CD14-positive monocyte (primary cell): Measurements from ENCODE around the gene AKAP6. TPM values are rescaled to one million over a fixed set of nuclear protein-coding genes. Genes with fewer than 3 reads are reported as not detected.

Experiments used
- DNase-seq, 3 donors: peaks; one replicate each; pipeline ENCODE4 v3.0.0-alpha.2; 2011 to 2022
- H2AFZ ChIP-seq: 2 replicates; pipeline ENCODE4 v1.6.0; 2012; ENCODE audit warnings: mild to moderate bottlenecking, low read depth, low read length, inconsistent platforms; ENCODE audit not compliant: insufficient read depth, poor library complexity, severe bottlenecking
- H3K27ac ChIP-seq, 2 donors: 1 replicate in 1 of 2; 2 replicates in 1 of 2; pipeline ENCODE4 v1.5.1; 2012 to 2013; ENCODE audit warnings: low read length in 2 of 2, control low read depth in 1 of 2, inconsistent platforms in 1 of 2, low read depth in 1 of 2, mild to moderate bottlenecking in 1 of 2
- H3K27me3 ChIP-seq, 2 donors: one replicate each; pipeline versions ENCODE4 v1.6.0 to v1.6.1; 2011 to 2013; ENCODE audit warnings: low read length in 2 of 2; ENCODE audit not compliant: control insufficient read depth in 2 of 2, insufficient read depth in 2 of 2
- H3K36me3 ChIP-seq, 2 donors: replicated peaks in 1 of 2; 1 replicate in 1 of 2; 2 replicates in 1 of 2; pipeline versions ENCODE4 v1.5.1 to v1.6.1; 2012 to 2013; ENCODE audit warnings: low read length in 2 of 2, control low read depth in 1 of 2, inconsistent platforms in 1 of 2, mild to moderate bottlenecking in 1 of 2; ENCODE audit not compliant: insufficient read depth in 2 of 2, control insufficient read depth in 1 of 2
- H3K4me1 ChIP-seq, 2 donors: 1 replicate in 1 of 2; 2 replicates in 1 of 2; pipeline versions ENCODE4 v1.5.1 to v1.6.1; 2012 to 2013; ENCODE audit warnings: low read length in 2 of 2, control low read depth in 1 of 2, inconsistent platforms in 1 of 2, mild to moderate bottlenecking in 1 of 2, moderate library complexity in 1 of 2; ENCODE audit not compliant: insufficient read depth in 2 of 2, control insufficient read depth in 1 of 2
- H3K4me2 ChIP-seq: replicated peaks from 2 replicates; pipeline ENCODE3; 2012; ENCODE audit warnings: low read length, moderate library complexity, mild to moderate bottlenecking; ENCODE audit not compliant: poor library complexity, severe bottlenecking; ENCODE audit errors: extremely low read depth
- H3K4me3 ChIP-seq, 3 experiments: fragments of 200-600 bp in 1 of 3; sonication (generic) in 1 of 3; replicated peaks in 1 of 3; 1 replicate in 2 of 3; 2 replicates in 1 of 3; pipeline ENCODE4 v1.5.1; 2011 to 2013; ENCODE audit warnings: low read length in 3 of 3, mild to moderate bottlenecking in 3 of 3, control low read depth in 2 of 3, low read depth in 2 of 3, inconsistent platforms in 1 of 3, moderate library complexity in 1 of 3
- H3K79me2 ChIP-seq: 2 replicates; pipeline ENCODE4 v1.6.0; 2012; ENCODE audit warnings: mild to moderate bottlenecking, control low read depth, inconsistent platforms, low read length, moderate library complexity; ENCODE audit not compliant: insufficient read depth
- H3K9ac ChIP-seq: 2 replicates; pipeline ENCODE4 v1.6.0; 2017; ENCODE audit warnings: low read length, mild to moderate bottlenecking; ENCODE audit not compliant: insufficient read depth, poor library complexity, severe bottlenecking
- H3K9me3 ChIP-seq, 2 donors: replicated peaks in 1 of 2; 1 replicate in 1 of 2; 2 replicates in 1 of 2; pipeline versions ENCODE4 v1.5.1 to v1.6.1; 2012 to 2013; ENCODE audit warnings: low read length in 2 of 2, control low read depth in 1 of 2; ENCODE audit not compliant: control insufficient read depth in 1 of 2, insufficient read depth in 1 of 2
- H4K20me1 ChIP-seq: 2 replicates; pipeline ENCODE4 v1.6.0; 2012; ENCODE audit warnings: mild to moderate bottlenecking, low read length, control low read depth, moderate library complexity; ENCODE audit not compliant: insufficient read depth
- H3K27ac Mint-ChIP-seq, 7 donors: one replicate each; pipeline ENCODE4 v1.8.0; 2020; ENCODE audit warnings: mild to moderate bottlenecking in 7 of 7, mixed read lengths in 7 of 7, moderate library complexity in 6 of 7, inconsistent platforms in 2 of 7
- H3K27me3 Mint-ChIP-seq, 3 donors: one replicate each; pipeline ENCODE4 v1.8.0; 2021 to 2022; ENCODE audit warnings: low read depth in 3 of 3, mild to moderate bottlenecking in 3 of 3, mixed read lengths in 3 of 3, moderate library complexity in 3 of 3, inconsistent platforms in 1 of 3
- H3K36me3 Mint-ChIP-seq, 2 donors: one replicate each; pipeline ENCODE4 v1.8.0; 2020; ENCODE audit warnings: mixed read lengths in 2 of 2, inconsistent platforms in 1 of 2, mild to moderate bottlenecking in 1 of 2
- H3K4me1 Mint-ChIP-seq: one replicate; pipeline ENCODE4 v1.8.0; 2020; ENCODE audit warnings: mild to moderate bottlenecking, mixed read lengths
- H3K4me3 Mint-ChIP-seq, 2 donors: one replicate each; pipeline ENCODE4 v1.8.0; 2020; ENCODE audit warnings: mild to moderate bottlenecking in 2 of 2, mixed read lengths in 2 of 2, moderate library complexity in 1 of 2
- H3K9me3 Mint-ChIP-seq, 7 donors: one replicate each; pipeline ENCODE4 v1.8.0; 2020 to 2022; ENCODE audit warnings: mixed read lengths in 7 of 7, mild to moderate bottlenecking in 6 of 7, moderate library complexity in 6 of 7, inconsistent platforms in 2 of 7
- WGBS: methylation state at CpG from one replicate; pipeline ENCODE4 v1.1.5; 2013; ENCODE audit warnings: missing lambda C conversion rate; ENCODE audit not compliant: insufficient coverage; 5-methylcytosine and 5-hydroxymethylcytosine counted together
- intact Hi-C, 2 donors: fragments of 100-400 bp; cut with micrococcal nuclease; formaldehyde crosslinking; loops; one replicate each; pipeline versions ENCODE4 v1.15.0 to v1.15.1; 2023
- polyA plus RNA-seq, 3 donors: library from polyadenylated mRNA; depleted of rRNA in 1 of 3; unstranded in 2 of 3; stranded (reverse) in 1 of 3; fragments of 300-500 nt in 2 of 3; fragments of >200 nt in 1 of 3; fragmentation: Illumina TruSeq in 2 of 3; gene quantifications; 1 replicate in 2 of 3; 2 replicates in 1 of 3; pipeline ENCODE4 v1.2.3, GENCODE V29; 2012 to 2021
- TF ChIP-seq, protein P1 (sequence below): fragments of 200-600 bp; IDR thresholded peaks from one replicate; pipeline ENCODE4 v1.8.0; 2022; ENCODE audit warnings: antibody characterized with exemption, mild to moderate bottlenecking

The AKAP6 gene
- polyA plus RNA-seq, 3 donors, result not detected

DNA sequence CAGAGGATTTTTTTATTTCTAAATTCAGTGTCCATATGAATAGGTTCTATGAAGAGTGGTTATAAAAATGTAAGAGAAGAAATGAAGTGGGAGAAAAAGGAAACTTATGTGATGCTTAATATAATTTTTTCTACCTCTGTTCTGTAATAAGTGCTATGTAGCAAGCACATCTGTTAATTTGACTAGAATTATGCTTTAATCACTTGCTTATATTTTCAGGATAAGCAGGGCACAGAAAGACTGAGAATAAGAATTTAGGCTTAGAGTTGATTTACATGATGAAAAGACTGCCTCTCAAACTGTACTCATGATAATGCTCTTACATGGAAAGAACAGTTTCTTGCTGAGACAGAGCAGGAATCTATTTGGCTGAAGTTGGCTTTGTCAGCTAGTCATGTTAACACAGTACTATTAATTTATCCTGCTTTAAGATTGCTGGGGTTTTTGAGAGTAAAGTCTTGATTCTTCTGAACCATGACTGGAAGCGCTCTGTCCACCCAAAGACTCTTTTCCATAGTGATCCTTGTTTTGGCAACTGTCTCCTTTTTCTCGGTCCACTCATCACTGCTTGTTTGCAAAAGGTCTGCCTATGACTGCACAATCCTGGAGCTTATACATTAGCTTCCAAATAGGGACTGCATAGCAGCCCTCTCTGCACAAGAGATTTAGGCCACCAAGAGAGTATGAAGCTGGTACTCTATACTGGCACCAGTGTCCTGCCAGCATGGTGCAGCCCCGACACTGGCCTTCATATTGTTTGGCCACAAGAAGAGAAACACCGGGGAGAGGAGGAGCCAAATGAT lies 98.8 kb downstream of the AKAP6 start:
- no peaks in the 10 kb centered on the region for H3K4me1 Mint-ChIP-seq
- H4K20me1 ChIP-seq, result no peaks in the 10 kb centered on the region
- H3K4me2 ChIP-seq, result no peak overlapping the region
- no peak overlapping the region for H3K4me3 Mint-ChIP-seq
- no peak for DNase-seq
- H3K9me3 Mint-ChIP-seq, result peaks cover 0 to 7% (median 4%) of the 10 kb centered on the region in 7 donors
- no peak overlapping the region for H3K9ac ChIP-seq
- H3K27me3 Mint-ChIP-seq, result peaks cover 0 to 5% (median 0%) of the 10 kb centered on the region in 3 donors
- H3K27ac ChIP-seq, result no peak overlapping the region
- H3K79me2 ChIP-seq, result no peaks in the 10 kb centered on the region
- no peak overlapping the region for H3K27ac Mint-ChIP-seq
- H3K9me3 ChIP-seq, result peaks cover 0 to 4% of the 10 kb centered on the region in 2 donors
- H3K27me3 ChIP-seq, result no peaks in the 10 kb centered on the region
- 80% methylated on average over 1 of the region's 4 CpGs for WGBS
- H3K36me3 Mint-ChIP-seq, result no peaks in the 10 kb centered on the region
- TF ChIP-seq, protein P1, sequence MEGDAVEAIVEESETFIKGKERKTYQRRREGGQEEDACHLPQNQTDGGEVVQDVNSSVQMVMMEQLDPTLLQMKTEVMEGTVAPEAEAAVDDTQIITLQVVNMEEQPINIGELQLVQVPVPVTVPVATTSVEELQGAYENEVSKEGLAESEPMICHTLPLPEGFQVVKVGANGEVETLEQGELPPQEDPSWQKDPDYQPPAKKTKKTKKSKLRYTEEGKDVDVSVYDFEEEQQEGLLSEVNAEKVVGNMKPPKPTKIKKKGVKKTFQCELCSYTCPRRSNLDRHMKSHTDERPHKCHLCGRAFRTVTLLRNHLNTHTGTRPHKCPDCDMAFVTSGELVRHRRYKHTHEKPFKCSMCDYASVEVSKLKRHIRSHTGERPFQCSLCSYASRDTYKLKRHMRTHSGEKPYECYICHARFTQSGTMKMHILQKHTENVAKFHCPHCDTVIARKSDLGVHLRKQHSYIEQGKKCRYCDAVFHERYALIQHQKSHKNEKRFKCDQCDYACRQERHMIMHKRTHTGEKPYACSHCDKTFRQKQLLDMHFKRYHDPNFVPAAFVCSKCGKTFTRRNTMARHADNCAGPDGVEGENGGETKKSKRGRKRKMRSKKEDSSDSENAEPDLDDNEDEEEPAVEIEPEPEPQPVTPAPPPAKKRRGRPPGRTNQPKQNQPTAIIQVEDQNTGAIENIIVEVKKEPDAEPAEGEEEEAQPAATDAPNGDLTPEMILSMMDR, result no peak
- H2AFZ ChIP-seq, result no peak overlapping the region
- intact Hi-C loops, result no loop called here
- no peaks in the 10 kb centered on the region for H3K36me3 ChIP-seq
- no peak overlapping the region for H3K4me3 ChIP-seq
- H3K4me1 ChIP-seq, result no peaks in the 10 kb centered on the region

DNA sequence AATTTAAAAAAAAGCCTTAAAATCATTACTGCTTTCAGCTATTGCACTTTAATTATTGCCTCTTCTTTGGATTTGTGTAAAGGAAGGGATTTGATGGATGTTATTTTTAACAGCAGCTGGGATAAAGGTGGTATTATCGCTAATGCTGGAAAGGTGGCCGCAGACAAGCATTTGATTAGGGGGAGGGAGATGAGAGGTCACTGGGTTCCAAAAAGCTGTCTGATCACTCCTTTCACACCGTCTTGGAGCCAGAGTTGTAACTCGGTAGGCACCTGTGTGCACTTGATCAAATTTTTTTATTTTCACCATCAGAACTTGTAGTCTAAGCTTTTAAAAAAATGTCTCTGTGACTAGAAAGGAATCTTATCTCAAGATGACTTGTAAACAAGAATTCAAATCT lies 99.8 kb downstream of the AKAP6 start:
- H3K36me3 Mint-ChIP-seq, result no peaks in the 10 kb centered on the region
- H3K9me3 Mint-ChIP-seq, result peaks cover 0 to 5% (median 3%) of the 10 kb centered on the region in 7 donors
- no peak overlapping the region for H3K4me3 Mint-ChIP-seq
- Histone ChIP-seq H3K79me2 (no peaks in the 10 kb centered on the region), H3K36me3 (no peaks in the 10 kb centered on the region), H3K27me3 (no peaks in the 10 kb centered on the region), H3K9ac (no peak overlapping the region), H3K4me1 (no peaks in the 10 kb centered on the region), H4K20me1 (no peaks in the 10 kb centered on the region), H3K27ac (no peak overlapping the region), H2AFZ (no peak overlapping the region), H3K9me3 (no peaks in the 10 kb centered on the region), H3K4me3 (no peak overlapping the region), H3K4me2 (no peak overlapping the region)
- TF ChIP-seq, protein P1, result no peak
- intact Hi-C loops, result no loop called here
- H3K27me3 Mint-ChIP-seq, result peaks cover 0 to 5% (median 0%) of the 10 kb centered on the region in 3 donors
- no peak for DNase-seq
- no peaks in the 10 kb centered on the region for H3K4me1 Mint-ChIP-seq
- H3K27ac Mint-ChIP-seq, result no peak overlapping the region
- no CpG with 5 or more reads among the region's 4 CpGs for WGBS
